Loucy (cell line): ENCODE data around the gene LMO7.

Source experiments
- H2AFZ ChIP-seq: fragments of 200-600 bp; sonication (generic); 2 replicates; pipeline ENCODE4 v1.6.0; 2016; ENCODE audit warnings: antibody characterized with exemption, mild to moderate bottlenecking, low read length, moderate library complexity
- H3F3A ChIP-seq: fragments of 200-600 bp; 2 replicates; pipeline ENCODE4 v1.6.0; 2016; ENCODE audit warnings: antibody characterized with exemption, low read depth, mild to moderate bottlenecking
- H3K27me3 ChIP-seq: fragments of 200-600 bp; sonication (generic); 2 replicates; pipeline ENCODE4 v1.6.1; 2014; ENCODE audit warnings: low read length, mild to moderate bottlenecking; ENCODE audit not compliant: insufficient read depth, poor library complexity, severe bottlenecking
- H3K36me3 ChIP-seq: fragments of 200-600 bp; sonication (generic); 2 replicates; pipeline ENCODE4 v1.6.1; 2016; ENCODE audit warnings: low read length; ENCODE audit not compliant: insufficient read depth
- H3K4me1 ChIP-seq: fragments of 200-600 bp; sonication (generic); 2 replicates; pipeline ENCODE4 v1.5.1; 2014; ENCODE audit warnings: low read length, mild to moderate bottlenecking; ENCODE audit not compliant: insufficient read depth, poor library complexity, severe bottlenecking
- H3K4me2 ChIP-seq: fragments of 200-600 bp; sonication (generic); 2 replicates; pipeline ENCODE4 v1.6.0; 2014; ENCODE audit warnings: antibody characterized with exemption, low read length, low read depth, mild to moderate bottlenecking; ENCODE audit not compliant: poor library complexity, severe bottlenecking
- H3K4me3 ChIP-seq: fragments of 200-600 bp; sonication (generic); 2 replicates; pipeline ENCODE4 v1.5.1; 2014; ENCODE audit warnings: low read length, mild to moderate bottlenecking, mixed read lengths; ENCODE audit not compliant: poor library complexity, severe bottlenecking
- H3K79me2 ChIP-seq: fragments of 200-600 bp; sonication (generic); 2 replicates; pipeline ENCODE4 v1.6.1; 2014; ENCODE audit warnings: low read length; ENCODE audit not compliant: insufficient read depth
- H3K9ac ChIP-seq: fragments of 200-600 bp; sonication (generic); 2 replicates; pipeline ENCODE4 v1.6.0; 2014; ENCODE audit warnings: mild to moderate bottlenecking, low read depth, low read length, moderate library complexity; ENCODE audit not compliant: poor library complexity, severe bottlenecking
- H3K9me2 ChIP-seq: fragments of 200-600 bp; sonication (generic); replicated peaks from 2 replicates; pipeline ENCODE4 v1.6.1; 2016; ENCODE audit warnings: low read depth, low read length, mixed read lengths
- H3K9me3 ChIP-seq: fragments of 200-600 bp; sonication (generic); 2 replicates; pipeline ENCODE4 v1.6.1; 2014; ENCODE audit warnings: mild to moderate bottlenecking, antibody characterized with exemption, low read length, low read depth; ENCODE audit not compliant: insufficient read depth
- H4K20me1 ChIP-seq: fragments of 200-600 bp; sonication (generic); 2 replicates; pipeline ENCODE4 v1.6.0; 2014; ENCODE audit warnings: antibody characterized with exemption, low read length, mild to moderate bottlenecking; ENCODE audit not compliant: insufficient read depth, poor library complexity, severe bottlenecking
- CTCF ChIP-seq: fragments of 200-600 bp; sonication (generic); conservative IDR thresholded peaks from 2 replicates; pipeline ENCODE4 v1.5.1; 2014; ENCODE audit warnings: mild to moderate bottlenecking, antibody characterized with exemption, low read length
- EZH2phosphoT487 ChIP-seq: fragments of 200-600 bp; IDR thresholded peaks from 2 replicates; pipeline ENCODE4 v1.6.1; 2018; ENCODE audit warnings: antibody characterized with exemption, mild to moderate bottlenecking, moderate library complexity, borderline replicate concordance

LMO7 gene

GRCh38 chr13:75782985-75783384 is 146.9 kb downstream of the LMO7 start:
- Histone ChIP-seq H3K36me3 (no peaks in the 10 kb centered on the region), H4K20me1 (no peaks in the 10 kb centered on the region), H3K9ac (no peak overlapping the region), H3K27me3 (no peaks in the 10 kb centered on the region), H3F3A (no peaks in the 10 kb centered on the region), H3K4me3 (no peak overlapping the region), H3K9me3 (no peaks in the 10 kb centered on the region; the same call in 1 of the 2 replicates), H3K79me2 (no peaks in the 10 kb centered on the region), H2AFZ (no peak overlapping the region), H3K9me2 (no peaks in the 10 kb centered on the region), H3K4me1 (no peaks in the 10 kb centered on the region), H3K4me2 (no peak overlapping the region)
- TF ChIP-seq EZH2phosphoT487 (no peak), CTCF (no peak)

GRCh38 chr13:75784003-75784402 is 147.9 kb downstream of the LMO7 start:
- no peaks in the 10 kb centered on the region for H3K4me1 ChIP-seq
- no peak overlapping the region for H3K4me2 ChIP-seq
- H2AFZ ChIP-seq = no peak overlapping the region
- no peaks in the 10 kb centered on the region for H3K27me3 ChIP-seq
- H3K9me3 ChIP-seq = no peaks in the 10 kb centered on the region; the same call in 1 of the 2 replicates
- no peaks in the 10 kb centered on the region for H4K20me1 ChIP-seq
- TF ChIP-seq EZH2phosphoT487 (no peak), CTCF (no peak)
- no peaks in the 10 kb centered on the region for H3K9me2 ChIP-seq
- no peaks in the 10 kb centered on the region for H3K79me2 ChIP-seq
- no peaks in the 10 kb centered on the region for H3F3A ChIP-seq
- H3K36me3 ChIP-seq = no peaks in the 10 kb centered on the region
- no peak overlapping the region for H3K4me3 ChIP-seq
- H3K9ac ChIP-seq = no peak overlapping the region

GRCh38 chr13:75785130-75785529 is 149.0 kb downstream of the LMO7 start:
- Histone ChIP-seq H3F3A (no peaks in the 10 kb centered on the region), H3K9me2 (no peaks in the 10 kb centered on the region), H3K36me3 (no peaks in the 10 kb centered on the region), H3K27me3 (no peaks in the 10 kb centered on the region), H3K4me3 (no peak overlapping the region), H3K4me1 (no peaks in the 10 kb centered on the region), H4K20me1 (no peaks in the 10 kb centered on the region), H3K9ac (no peak overlapping the region), H2AFZ (no peak overlapping the region), H3K9me3 (no peaks in the 10 kb centered on the region; the same call in 1 of the 2 replicates), H3K79me2 (no peaks in the 10 kb centered on the region), H3K4me2 (no peak overlapping the region)
- TF ChIP-seq CTCF = no peak
- no peak for TF ChIP-seq EZH2phosphoT487
